ENCODE results near the gene SZRD1. TPM values are rescaled to one million over a fixed set of nuclear protein-coding genes. Genes with fewer than 3 reads are reported as not detected.

Gene SZRD1
- polyA plus RNA-seq, 1 donor from 2014 or later, result 13.6 TPM

DNA sequence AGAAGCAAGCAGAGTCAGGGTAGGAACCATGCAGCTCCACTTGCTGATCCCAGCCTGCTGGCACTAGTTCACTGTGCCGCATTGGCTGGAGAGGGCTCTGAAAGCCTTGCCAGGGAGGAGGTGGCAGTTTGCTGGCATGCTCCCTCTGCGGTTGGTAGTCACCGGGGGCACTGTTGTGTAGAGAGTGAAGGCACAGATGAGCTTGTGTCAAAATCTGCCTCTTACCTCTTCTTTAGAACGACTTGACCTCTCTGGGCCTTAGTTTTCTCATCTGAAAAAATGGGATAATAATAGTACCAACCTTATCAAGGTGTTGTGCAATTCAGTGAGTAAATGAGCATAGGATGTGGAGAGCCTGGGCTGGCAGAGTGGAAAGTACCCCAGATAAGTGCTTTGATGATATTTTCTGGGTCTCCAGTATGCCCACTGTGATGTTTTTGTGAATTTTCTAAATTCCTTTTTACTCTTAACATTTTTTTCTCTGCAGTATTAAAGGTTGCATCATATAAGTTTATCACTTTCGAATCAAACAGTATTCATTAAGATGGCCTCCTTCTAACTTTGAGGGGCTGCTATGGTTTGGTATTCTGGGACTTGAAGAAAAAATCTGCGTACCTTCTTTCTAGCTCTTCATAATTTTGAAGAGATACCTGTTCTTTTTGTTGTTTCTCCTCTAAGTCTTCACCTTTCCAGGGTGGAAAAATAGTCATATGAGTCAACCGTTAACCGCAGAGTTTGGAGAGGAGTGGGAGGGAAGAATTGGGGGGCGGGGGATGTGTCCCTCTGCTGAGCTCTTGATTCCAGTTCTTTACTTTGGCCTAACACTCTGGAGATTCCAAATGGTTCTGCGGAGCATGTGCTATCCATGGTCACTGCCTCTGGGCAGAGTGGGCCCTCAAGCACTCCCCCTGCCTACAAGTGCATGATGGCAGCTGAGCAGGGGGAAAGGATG is 26.8 kb downstream of the SZRD1 start:
- Histone ChIP-seq H3K9me3 (ENCODE audit: low read length) (no peaks in the 10 kb centered on the region), H3K9ac (ENCODE audit: low read length) (no peak overlapping the region), H3K4me2 (ENCODE audit: low read length) (no peak overlapping the region), H3K27ac (ENCODE audit: low read length) (no peak overlapping the region), H3K79me2 (replicated peaks; ENCODE audit: insufficient read depth, low read length) (peaks cover 24% of the 10 kb centered on the region), H2AFZ (ENCODE audit: low read depth, low read length) (no peak overlapping the region), H3K4me3 (ENCODE audit: low read length) (no peak overlapping the region), H3K27me3 (ENCODE audit: insufficient read depth, low read depth, low read length) (no peaks in the 10 kb centered on the region), H3F3A (ENCODE audit: insufficient read depth, low read length, poor library complexity, severe bottlenecking) (no peaks in the 10 kb centered on the region), H4K20me1 (ENCODE audit: insufficient read depth) (no peaks in the 10 kb centered on the region), H3K36me3 (ENCODE audit: insufficient read depth, low read length) (no peaks in the 10 kb centered on the region), H3K9me2 (ENCODE audit: insufficient read depth, low read length) (no peaks in the 10 kb centered on the region)
- TF ChIP-seq, protein P1, sequence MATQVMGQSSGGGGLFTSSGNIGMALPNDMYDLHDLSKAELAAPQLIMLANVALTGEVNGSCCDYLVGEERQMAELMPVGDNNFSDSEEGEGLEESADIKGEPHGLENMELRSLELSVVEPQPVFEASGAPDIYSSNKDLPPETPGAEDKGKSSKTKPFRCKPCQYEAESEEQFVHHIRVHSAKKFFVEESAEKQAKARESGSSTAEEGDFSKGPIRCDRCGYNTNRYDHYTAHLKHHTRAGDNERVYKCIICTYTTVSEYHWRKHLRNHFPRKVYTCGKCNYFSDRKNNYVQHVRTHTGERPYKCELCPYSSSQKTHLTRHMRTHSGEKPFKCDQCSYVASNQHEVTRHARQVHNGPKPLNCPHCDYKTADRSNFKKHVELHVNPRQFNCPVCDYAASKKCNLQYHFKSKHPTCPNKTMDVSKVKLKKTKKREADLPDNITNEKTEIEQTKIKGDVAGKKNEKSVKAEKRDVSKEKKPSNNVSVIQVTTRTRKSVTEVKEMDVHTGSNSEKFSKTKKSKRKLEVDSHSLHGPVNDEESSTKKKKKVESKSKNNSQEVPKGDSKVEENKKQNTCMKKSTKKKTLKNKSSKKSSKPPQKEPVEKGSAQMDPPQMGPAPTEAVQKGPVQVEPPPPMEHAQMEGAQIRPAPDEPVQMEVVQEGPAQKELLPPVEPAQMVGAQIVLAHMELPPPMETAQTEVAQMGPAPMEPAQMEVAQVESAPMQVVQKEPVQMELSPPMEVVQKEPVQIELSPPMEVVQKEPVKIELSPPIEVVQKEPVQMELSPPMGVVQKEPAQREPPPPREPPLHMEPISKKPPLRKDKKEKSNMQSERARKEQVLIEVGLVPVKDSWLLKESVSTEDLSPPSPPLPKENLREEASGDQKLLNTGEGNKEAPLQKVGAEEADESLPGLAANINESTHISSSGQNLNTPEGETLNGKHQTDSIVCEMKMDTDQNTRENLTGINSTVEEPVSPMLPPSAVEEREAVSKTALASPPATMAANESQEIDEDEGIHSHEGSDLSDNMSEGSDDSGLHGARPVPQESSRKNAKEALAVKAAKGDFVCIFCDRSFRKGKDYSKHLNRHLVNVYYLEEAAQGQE (IDR thresholded peaks at IDR 0.05; ENCODE audit: borderline replicate concordance), result no peak
- no peak for TF ChIP-seq TAF1 (IDR thresholded peaks at IDR 0.05; ENCODE audit: low read depth)
- TF ChIP-seq, protein P2, sequence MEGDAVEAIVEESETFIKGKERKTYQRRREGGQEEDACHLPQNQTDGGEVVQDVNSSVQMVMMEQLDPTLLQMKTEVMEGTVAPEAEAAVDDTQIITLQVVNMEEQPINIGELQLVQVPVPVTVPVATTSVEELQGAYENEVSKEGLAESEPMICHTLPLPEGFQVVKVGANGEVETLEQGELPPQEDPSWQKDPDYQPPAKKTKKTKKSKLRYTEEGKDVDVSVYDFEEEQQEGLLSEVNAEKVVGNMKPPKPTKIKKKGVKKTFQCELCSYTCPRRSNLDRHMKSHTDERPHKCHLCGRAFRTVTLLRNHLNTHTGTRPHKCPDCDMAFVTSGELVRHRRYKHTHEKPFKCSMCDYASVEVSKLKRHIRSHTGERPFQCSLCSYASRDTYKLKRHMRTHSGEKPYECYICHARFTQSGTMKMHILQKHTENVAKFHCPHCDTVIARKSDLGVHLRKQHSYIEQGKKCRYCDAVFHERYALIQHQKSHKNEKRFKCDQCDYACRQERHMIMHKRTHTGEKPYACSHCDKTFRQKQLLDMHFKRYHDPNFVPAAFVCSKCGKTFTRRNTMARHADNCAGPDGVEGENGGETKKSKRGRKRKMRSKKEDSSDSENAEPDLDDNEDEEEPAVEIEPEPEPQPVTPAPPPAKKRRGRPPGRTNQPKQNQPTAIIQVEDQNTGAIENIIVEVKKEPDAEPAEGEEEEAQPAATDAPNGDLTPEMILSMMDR (IDR thresholded peaks at IDR 0.05; ENCODE audit: poor library complexity, severe bottlenecking), result no peak
- no peak for TF ChIP-seq MXI1 (conservative IDR thresholded peaks at IDR 0.05; ENCODE audit: poor library complexity, severe bottlenecking)
- TF ChIP-seq EP300 (conservative IDR thresholded peaks at IDR 0.05; ENCODE audit: poor library complexity, severe bottlenecking), result no peak

DNA sequence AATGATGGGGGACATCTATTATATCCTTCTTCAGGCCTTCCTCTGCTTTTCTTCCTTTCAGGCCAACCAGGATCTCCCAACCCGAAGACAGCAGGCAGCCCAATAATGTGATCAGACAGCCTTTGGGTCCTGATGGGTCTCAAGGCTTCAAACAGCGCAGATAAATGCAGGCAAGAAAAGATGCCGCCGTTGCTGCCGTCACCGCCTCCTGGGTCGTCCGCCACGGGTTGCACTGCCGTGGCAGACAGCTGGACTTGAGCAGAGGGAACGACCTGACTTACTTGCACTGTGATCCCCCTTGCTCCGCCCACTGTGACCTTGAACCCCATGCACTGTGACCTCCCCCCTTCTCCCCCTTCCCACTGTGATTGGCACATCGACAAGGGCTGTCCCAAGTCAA is 27.9 kb downstream of the SZRD1 start:
- no peak overlapping the region for H3K4me3 ChIP-seq (ENCODE audit: low read length)
- H3K4me2 ChIP-seq (ENCODE audit: low read length), result no peak overlapping the region
- H3F3A ChIP-seq (ENCODE audit: insufficient read depth, low read length, poor library complexity, severe bottlenecking), result no peaks in the 10 kb centered on the region
- no peak overlapping the region for H2AFZ ChIP-seq (ENCODE audit: low read depth, low read length)
- H3K79me2 ChIP-seq (replicated peaks; ENCODE audit: insufficient read depth, low read length), result peaks cover 20% of the 10 kb centered on the region
- TF ChIP-seq EP300 (conservative IDR thresholded peaks at IDR 0.05; ENCODE audit: poor library complexity, severe bottlenecking) (no peak), SMC3 (conservative IDR thresholded peaks at IDR 0.05; ENCODE audit: poor library complexity) (no peak), EZH2 (IDR thresholded peaks at IDR 0.05; ENCODE audit: borderline replicate concordance, insufficient read depth, low read length, poor library complexity, severe bottlenecking) (no peak), RAD21 (conservative IDR thresholded peaks at IDR 0.05) (no peak), TAF1 (IDR thresholded peaks at IDR 0.05; ENCODE audit: low read depth) (no peak), POLR2AphosphoS5 (IDR thresholded peaks at IDR 0.05) (no peak)
- TF ChIP-seq, protein P1 (IDR thresholded peaks at IDR 0.05; ENCODE audit: borderline replicate concordance), result no peak
- TF ChIP-seq, protein P2 (IDR thresholded peaks at IDR 0.05; ENCODE audit: poor library complexity, severe bottlenecking), result no peak
- no peak overlapping the region for H3K27ac ChIP-seq (ENCODE audit: low read length)
- no peaks in the 10 kb centered on the region for H3K9me3 ChIP-seq (ENCODE audit: low read length)
- H3K9ac ChIP-seq (ENCODE audit: low read length), result no peak overlapping the region
- H3K36me3 ChIP-seq (ENCODE audit: insufficient read depth, low read length), result no peaks in the 10 kb centered on the region
- H3K9me2 ChIP-seq (ENCODE audit: insufficient read depth, low read length), result no peaks in the 10 kb centered on the region
- H4K20me1 ChIP-seq (ENCODE audit: insufficient read depth), result no peaks in the 10 kb centered on the region
- no peaks in the 10 kb centered on the region for H3K27me3 ChIP-seq (ENCODE audit: insufficient read depth, low read depth, low read length)

Measured in neural cell (in vitro differentiated cells).